CD14-positive monocyte (primary cell): ENCODE measurements around the gene FRS3. TPM values are rescaled to one million over a fixed set of nuclear protein-coding genes. Genes with fewer than 3 reads are reported as not detected.

Experiments
- DNase-seq, 3 donors: peaks; one replicate each; pipeline ENCODE4 v3.0.0-alpha.2; 2011 to 2022
- H2AFZ ChIP-seq: 2 replicates; pipeline ENCODE4 v1.6.0; 2012; ENCODE audit warnings: mild to moderate bottlenecking, low read depth, low read length, inconsistent platforms; ENCODE audit not compliant: insufficient read depth, poor library complexity, severe bottlenecking
- H3K27ac ChIP-seq, 2 donors: 1 replicate in 1 of 2; 2 replicates in 1 of 2; pipeline ENCODE4 v1.5.1; 2012 to 2013; ENCODE audit warnings: low read length in 2 of 2, control low read depth in 1 of 2, inconsistent platforms in 1 of 2, low read depth in 1 of 2, mild to moderate bottlenecking in 1 of 2
- H3K27me3 ChIP-seq, 2 donors: one replicate each; pipeline versions ENCODE4 v1.6.0 to v1.6.1; 2011 to 2013; ENCODE audit warnings: low read length in 2 of 2; ENCODE audit not compliant: control insufficient read depth in 2 of 2, insufficient read depth in 2 of 2
- H3K36me3 ChIP-seq, 2 donors: replicated peaks in 1 of 2; 1 replicate in 1 of 2; 2 replicates in 1 of 2; pipeline versions ENCODE4 v1.5.1 to v1.6.1; 2012 to 2013; ENCODE audit warnings: low read length in 2 of 2, control low read depth in 1 of 2, inconsistent platforms in 1 of 2, mild to moderate bottlenecking in 1 of 2; ENCODE audit not compliant: insufficient read depth in 2 of 2, control insufficient read depth in 1 of 2
- H3K4me1 ChIP-seq, 2 donors: 1 replicate in 1 of 2; 2 replicates in 1 of 2; pipeline versions ENCODE4 v1.5.1 to v1.6.1; 2012 to 2013; ENCODE audit warnings: low read length in 2 of 2, control low read depth in 1 of 2, inconsistent platforms in 1 of 2, mild to moderate bottlenecking in 1 of 2, moderate library complexity in 1 of 2; ENCODE audit not compliant: insufficient read depth in 2 of 2, control insufficient read depth in 1 of 2
- H3K4me2 ChIP-seq: replicated peaks from 2 replicates; pipeline ENCODE3; 2012; ENCODE audit warnings: low read length, moderate library complexity, mild to moderate bottlenecking; ENCODE audit not compliant: poor library complexity, severe bottlenecking; ENCODE audit errors: extremely low read depth
- H3K4me3 ChIP-seq, 3 experiments: fragments of 200-600 bp in 1 of 3; sonication (generic) in 1 of 3; replicated peaks in 1 of 3; 1 replicate in 2 of 3; 2 replicates in 1 of 3; pipeline ENCODE4 v1.5.1; 2011 to 2013; ENCODE audit warnings: low read length in 3 of 3, mild to moderate bottlenecking in 3 of 3, control low read depth in 2 of 3, low read depth in 2 of 3, inconsistent platforms in 1 of 3, moderate library complexity in 1 of 3
- H3K79me2 ChIP-seq: 2 replicates; pipeline ENCODE4 v1.6.0; 2012; ENCODE audit warnings: mild to moderate bottlenecking, control low read depth, inconsistent platforms, low read length, moderate library complexity; ENCODE audit not compliant: insufficient read depth
- H3K9ac ChIP-seq: 2 replicates; pipeline ENCODE4 v1.6.0; 2017; ENCODE audit warnings: low read length, mild to moderate bottlenecking; ENCODE audit not compliant: insufficient read depth, poor library complexity, severe bottlenecking
- H3K9me3 ChIP-seq, 2 donors: replicated peaks in 1 of 2; 1 replicate in 1 of 2; 2 replicates in 1 of 2; pipeline versions ENCODE4 v1.5.1 to v1.6.1; 2012 to 2013; ENCODE audit warnings: low read length in 2 of 2, control low read depth in 1 of 2; ENCODE audit not compliant: control insufficient read depth in 1 of 2, insufficient read depth in 1 of 2
- H4K20me1 ChIP-seq: 2 replicates; pipeline ENCODE4 v1.6.0; 2012; ENCODE audit warnings: mild to moderate bottlenecking, low read length, control low read depth, moderate library complexity; ENCODE audit not compliant: insufficient read depth
- H3K27ac Mint-ChIP-seq, 7 donors: one replicate each; pipeline ENCODE4 v1.8.0; 2020; ENCODE audit warnings: mild to moderate bottlenecking in 7 of 7, mixed read lengths in 7 of 7, moderate library complexity in 6 of 7, inconsistent platforms in 2 of 7
- H3K27me3 Mint-ChIP-seq, 3 donors: one replicate each; pipeline ENCODE4 v1.8.0; 2021 to 2022; ENCODE audit warnings: low read depth in 3 of 3, mild to moderate bottlenecking in 3 of 3, mixed read lengths in 3 of 3, moderate library complexity in 3 of 3, inconsistent platforms in 1 of 3
- H3K36me3 Mint-ChIP-seq, 2 donors: one replicate each; pipeline ENCODE4 v1.8.0; 2020; ENCODE audit warnings: mixed read lengths in 2 of 2, inconsistent platforms in 1 of 2, mild to moderate bottlenecking in 1 of 2
- H3K4me1 Mint-ChIP-seq: one replicate; pipeline ENCODE4 v1.8.0; 2020; ENCODE audit warnings: mild to moderate bottlenecking, mixed read lengths
- H3K4me3 Mint-ChIP-seq, 2 donors: one replicate each; pipeline ENCODE4 v1.8.0; 2020; ENCODE audit warnings: mild to moderate bottlenecking in 2 of 2, mixed read lengths in 2 of 2, moderate library complexity in 1 of 2
- H3K9me3 Mint-ChIP-seq, 7 donors: one replicate each; pipeline ENCODE4 v1.8.0; 2020 to 2022; ENCODE audit warnings: mixed read lengths in 7 of 7, mild to moderate bottlenecking in 6 of 7, moderate library complexity in 6 of 7, inconsistent platforms in 2 of 7
- WGBS: methylation state at CpG from one replicate; pipeline ENCODE4 v1.1.5; 2013; ENCODE audit warnings: missing lambda C conversion rate; ENCODE audit not compliant: insufficient coverage; 5-methylcytosine and 5-hydroxymethylcytosine counted together
- intact Hi-C, 2 donors: fragments of 100-400 bp; cut with micrococcal nuclease; formaldehyde crosslinking; loops; one replicate each; pipeline versions ENCODE4 v1.15.0 to v1.15.1; 2023
- polyA plus RNA-seq, 3 donors: library from polyadenylated mRNA; depleted of rRNA in 1 of 3; unstranded in 2 of 3; stranded (reverse) in 1 of 3; fragments of 300-500 nt in 2 of 3; fragments of >200 nt in 1 of 3; fragmentation: Illumina TruSeq in 2 of 3; gene quantifications; 1 replicate in 2 of 3; 2 replicates in 1 of 3; pipeline ENCODE4 v1.2.3, GENCODE V29; 2012 to 2021
- TF ChIP-seq, protein P1 (sequence below): fragments of 200-600 bp; IDR thresholded peaks from one replicate; pipeline ENCODE4 v1.8.0; 2022; ENCODE audit warnings: antibody characterized with exemption, mild to moderate bottlenecking

FRS3 gene
- polyA plus RNA-seq, 3 donors: 1.3 to 7.0 (median 2.6) TPM

DNA sequence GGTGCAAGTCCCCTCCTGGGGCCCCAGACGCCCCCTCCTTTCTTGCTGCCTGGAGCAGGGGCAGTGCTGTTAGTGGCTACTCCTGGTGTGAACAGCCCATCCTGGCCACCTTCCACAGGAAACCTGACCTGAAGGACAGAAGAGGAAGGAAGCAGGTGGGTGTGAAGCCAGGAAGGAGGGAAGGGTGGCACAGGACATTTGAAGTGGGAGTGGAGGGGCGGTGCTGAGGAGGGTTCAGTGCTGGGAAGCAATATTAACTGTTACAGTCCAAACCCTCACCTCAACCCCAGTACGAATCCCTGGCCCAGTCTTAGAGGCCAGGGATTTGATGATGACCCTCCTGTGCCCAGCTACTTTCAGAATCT, 1.6 kb upstream of the FRS3 start:
- no peaks in the 10 kb centered on the region for H3K36me3 ChIP-seq
- peaks cover 3 to 13% (median 6%) of the 10 kb centered on the region in 3 donors for H3K27me3 Mint-ChIP-seq
- H3K4me3 Mint-ChIP-seq: peak overlapping the region; percentile 71 to 85
- H3K79me2 ChIP-seq: peaks cover 7% of the 10 kb centered on the region
- H3K9me3 ChIP-seq: no peaks in the 10 kb centered on the region
- H3K9me3 Mint-ChIP-seq: no peaks in the 10 kb centered on the region
- H3K4me3 ChIP-seq: peak overlapping the region in 1 of 3 experiments; percentile 84
- H3K4me2 ChIP-seq: peak overlapping the region; percentile 93
- no peak overlapping the region for H3K27ac ChIP-seq
- peaks cover 70% of the 10 kb centered on the region for H3K4me1 Mint-ChIP-seq
- peaks cover 69 to 83% of the 10 kb centered on the region in 2 donors for H3K4me1 ChIP-seq
- H3K27me3 ChIP-seq: peaks cover 0 to 3% of the 10 kb centered on the region in 2 donors
- H3K36me3 Mint-ChIP-seq: peaks cover 3 to 6% of the 10 kb centered on the region in 2 donors
- intact Hi-C loops: loop anchor here (5.0 to 10.0 kb wide), 4 partner anchors 44 to 433 kb away; partner anchors contain the start of genes MRPS10 (in 1 of the 2), TFEB (in 1 of the 2) and USP49 (in 1 of the 2)
- no peak overlapping the region for H2AFZ ChIP-seq
- no peak overlapping the region for H3K9ac ChIP-seq
- 17% methylated on average over 1 of the region's 3 CpGs for WGBS
- H4K20me1 ChIP-seq: peaks cover 13% of the 10 kb centered on the region
- TF ChIP-seq, protein P1, sequence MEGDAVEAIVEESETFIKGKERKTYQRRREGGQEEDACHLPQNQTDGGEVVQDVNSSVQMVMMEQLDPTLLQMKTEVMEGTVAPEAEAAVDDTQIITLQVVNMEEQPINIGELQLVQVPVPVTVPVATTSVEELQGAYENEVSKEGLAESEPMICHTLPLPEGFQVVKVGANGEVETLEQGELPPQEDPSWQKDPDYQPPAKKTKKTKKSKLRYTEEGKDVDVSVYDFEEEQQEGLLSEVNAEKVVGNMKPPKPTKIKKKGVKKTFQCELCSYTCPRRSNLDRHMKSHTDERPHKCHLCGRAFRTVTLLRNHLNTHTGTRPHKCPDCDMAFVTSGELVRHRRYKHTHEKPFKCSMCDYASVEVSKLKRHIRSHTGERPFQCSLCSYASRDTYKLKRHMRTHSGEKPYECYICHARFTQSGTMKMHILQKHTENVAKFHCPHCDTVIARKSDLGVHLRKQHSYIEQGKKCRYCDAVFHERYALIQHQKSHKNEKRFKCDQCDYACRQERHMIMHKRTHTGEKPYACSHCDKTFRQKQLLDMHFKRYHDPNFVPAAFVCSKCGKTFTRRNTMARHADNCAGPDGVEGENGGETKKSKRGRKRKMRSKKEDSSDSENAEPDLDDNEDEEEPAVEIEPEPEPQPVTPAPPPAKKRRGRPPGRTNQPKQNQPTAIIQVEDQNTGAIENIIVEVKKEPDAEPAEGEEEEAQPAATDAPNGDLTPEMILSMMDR: no peak
- H3K27ac Mint-ChIP-seq: no peak overlapping the region
- DNase-seq: no peak

DNA sequence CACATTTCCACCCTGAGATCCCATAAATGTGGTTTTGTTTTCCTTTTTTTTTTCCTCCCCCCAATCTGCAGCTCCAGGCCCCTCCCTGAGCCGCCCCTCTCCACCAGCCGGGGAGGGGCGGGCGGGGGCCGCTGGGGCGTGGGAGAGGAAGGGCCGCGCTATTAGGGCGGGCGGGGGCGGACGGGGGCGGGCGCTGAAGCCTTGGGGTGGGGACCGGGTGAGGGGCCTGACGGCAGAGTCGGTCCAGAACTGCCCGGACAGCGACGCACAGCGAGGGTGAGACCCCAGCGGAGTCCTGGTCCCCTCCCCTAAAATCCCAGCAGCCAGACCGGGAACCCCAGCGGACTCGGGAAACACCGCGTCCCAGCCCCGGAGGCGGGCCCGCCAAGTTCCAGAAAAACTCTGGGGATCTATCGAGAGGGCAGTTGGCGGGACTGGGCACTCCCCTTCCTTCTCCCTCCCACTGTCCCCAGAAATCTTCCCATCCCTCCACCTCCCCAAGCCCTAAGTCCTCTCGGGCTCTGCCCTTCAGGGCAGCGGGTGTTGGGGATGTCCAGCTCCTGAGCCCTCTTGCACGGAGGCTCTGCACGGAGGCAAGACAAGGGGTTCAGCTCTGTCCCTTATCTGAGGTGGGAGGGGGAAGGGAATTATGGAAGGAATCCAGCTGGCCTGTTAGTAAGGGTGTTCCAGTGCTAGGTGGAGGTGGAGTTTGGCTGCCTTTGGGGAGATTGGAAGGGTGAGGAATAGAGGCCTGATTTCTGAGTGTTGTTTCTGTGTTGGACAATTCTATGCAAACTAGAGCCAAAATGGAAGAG, 1.1 kb upstream of the FRS3 start, which contains the start of gene PRICKLE4:
Gene PRICKLE4 (plus strand): TSS at position 232 of the 815 bp plus-strand sequence. CDS start 2,692 bp downstream, outside the sequence.
- peak within 1 kb of the TSS; percentile 46 for H3K9ac ChIP-seq
- H4K20me1 ChIP-seq: peaks cover 7% of the 10 kb centered on the region
- peaks cover 7% of the 10 kb centered on the region for H3K79me2 ChIP-seq
- H3K9me3 ChIP-seq: no peaks in the 10 kb centered on the region
- 0% methylated on average over 21 of the region's 36 CpGs for WGBS
- peaks cover 0 to 3% of the 10 kb centered on the region in 2 donors for H3K27me3 ChIP-seq
- Mint-ChIP-seq H3K4me1 (peaks cover 67% of the 10 kb centered on the region), H3K27ac (peak within 1 kb of the TSS in 4 of 7 donors; percentile 40 to 77 (median 65)), H3K4me3 (peak within 1 kb of the TSS; percentile 88 to 89), H3K9me3 (no peaks in the 10 kb centered on the region), H3K36me3 (peaks cover 3 to 8% of the 10 kb centered on the region in 2 donors), H3K27me3 (peaks cover 3 to 13% (median 6%) of the 10 kb centered on the region in 3 donors)
- H3K4me1 ChIP-seq: peaks cover 64 to 82% of the 10 kb centered on the region in 2 donors
- no peak within 1 kb of the TSS for H3K27ac ChIP-seq
- TF ChIP-seq, protein P1: no peak
- peak within 1 kb of the TSS; percentile 61 to 84 (median 80) for H3K4me3 ChIP-seq
- peak in 1 of 3 donors; percentile 10 for DNase-seq
- peak within 1 kb of the TSS; percentile 93 for H3K4me2 ChIP-seq
- intact Hi-C loops: loop anchor here (5.0 to 10.0 kb wide), 4 partner anchors 43 to 434 kb away; partner anchors contain the start of genes MRPS10 (in 1 of the 2), TFEB (in 1 of the 2) and USP49 (in 1 of the 2)
- no peaks in the 10 kb centered on the region for H3K36me3 ChIP-seq
- H2AFZ ChIP-seq: peak within 1 kb of the TSS; percentile 94
